Islet of Langerhans (tissue), 1 donor: ENCODE data around the gene DIS3L.
A peak's percentile ranks its signal among the peaks of the same experiment; 100 is the strongest.
"Not testable (repeated sequence)": the region's sequence is repeated elsewhere in the genome, so short reads cannot be mapped to it uniquely, and the experiment has no call there.

Experiments
- FAIRE-seq: peaks from one replicate; lab custom pipeline; 2011; peaks lifted over from hg19 to GRCh38; lab: Jason Lieb, UNC

The DIS3L gene

DNA sequence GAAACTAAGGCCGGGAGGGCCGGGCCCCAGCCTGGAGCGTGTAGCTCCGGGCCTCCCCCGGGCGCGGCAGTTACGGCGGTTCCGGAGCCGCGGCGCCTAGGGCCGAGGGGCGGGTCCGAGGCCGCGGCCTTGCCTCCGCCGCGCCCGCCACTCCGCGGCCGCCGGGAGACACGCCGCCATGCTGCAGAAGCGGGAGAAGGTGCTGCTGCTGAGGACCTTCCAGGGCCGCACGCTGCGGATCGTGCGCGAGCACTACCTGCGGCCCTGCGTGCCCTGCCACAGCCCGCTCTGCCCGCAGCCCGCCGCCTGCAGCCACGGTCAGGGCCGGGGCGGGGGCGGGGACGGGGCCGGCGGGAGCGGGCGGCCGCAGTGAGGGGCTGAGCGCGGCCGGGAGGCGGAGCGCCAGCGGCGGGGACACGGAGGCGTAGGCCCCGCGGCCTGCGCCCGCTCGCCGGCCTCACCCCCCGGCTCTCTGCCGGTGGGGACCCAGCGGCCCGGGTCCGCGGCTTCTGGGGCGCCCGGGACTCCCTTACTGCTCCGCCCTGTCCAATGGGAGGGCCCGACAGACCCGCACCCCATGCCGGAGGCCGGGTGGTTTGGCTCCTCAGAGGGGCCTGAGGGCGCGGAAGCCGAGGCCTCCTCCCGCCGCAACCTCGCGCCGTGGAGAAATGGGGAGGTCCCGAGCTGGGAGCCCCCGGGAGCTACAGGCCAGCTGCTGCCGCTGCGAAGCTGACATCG lies at the start of gene DIS3L:
TSS of gene DIS3L (plus strand) at position 150 of the 738 bp plus-strand sequence. CDS start at position 179, 29 bp downstream.
- no peak for FAIRE-seq

DNA sequence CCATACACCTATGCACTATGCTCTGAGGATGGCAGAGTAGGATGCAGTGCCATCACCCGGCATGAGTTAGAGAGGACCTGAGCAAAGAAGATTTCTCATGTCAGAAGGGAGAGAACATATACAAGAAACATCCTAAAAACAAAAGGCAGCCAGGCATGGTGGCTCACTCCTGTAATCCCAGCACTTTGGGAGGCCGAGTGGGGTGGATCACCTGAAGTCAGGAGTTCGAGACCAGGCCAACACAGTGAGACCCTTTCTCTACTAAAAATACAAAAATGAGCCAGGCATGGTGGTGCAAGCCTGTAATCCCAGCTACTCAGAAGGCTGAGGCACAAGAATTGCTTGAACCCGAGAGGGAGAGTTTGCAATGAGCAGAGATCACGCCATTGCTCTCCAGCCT lies 47.5 kb upstream of the DIS3L start:
- FAIRE-seq, result not testable (repeated sequence)

DNA sequence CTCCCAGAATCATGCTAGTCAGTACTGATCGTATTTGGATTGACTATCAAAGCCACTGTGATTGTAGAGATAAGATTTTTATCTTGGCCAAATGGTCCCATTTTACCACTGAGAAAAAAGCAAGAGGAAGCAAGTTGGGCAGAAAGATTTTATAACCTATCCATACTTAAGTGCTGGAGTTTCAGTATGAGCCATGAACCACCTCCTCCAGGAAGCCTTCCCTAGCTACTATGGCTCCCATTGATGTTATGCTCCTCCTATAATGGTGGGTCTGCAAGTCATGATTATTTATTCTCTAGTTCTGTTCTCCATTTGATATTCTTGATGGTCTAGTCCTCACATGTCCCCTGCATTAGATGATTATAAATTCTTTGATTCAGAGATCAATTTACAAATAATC lies 46.4 kb upstream of the DIS3L start:
- no peak for FAIRE-seq

DNA sequence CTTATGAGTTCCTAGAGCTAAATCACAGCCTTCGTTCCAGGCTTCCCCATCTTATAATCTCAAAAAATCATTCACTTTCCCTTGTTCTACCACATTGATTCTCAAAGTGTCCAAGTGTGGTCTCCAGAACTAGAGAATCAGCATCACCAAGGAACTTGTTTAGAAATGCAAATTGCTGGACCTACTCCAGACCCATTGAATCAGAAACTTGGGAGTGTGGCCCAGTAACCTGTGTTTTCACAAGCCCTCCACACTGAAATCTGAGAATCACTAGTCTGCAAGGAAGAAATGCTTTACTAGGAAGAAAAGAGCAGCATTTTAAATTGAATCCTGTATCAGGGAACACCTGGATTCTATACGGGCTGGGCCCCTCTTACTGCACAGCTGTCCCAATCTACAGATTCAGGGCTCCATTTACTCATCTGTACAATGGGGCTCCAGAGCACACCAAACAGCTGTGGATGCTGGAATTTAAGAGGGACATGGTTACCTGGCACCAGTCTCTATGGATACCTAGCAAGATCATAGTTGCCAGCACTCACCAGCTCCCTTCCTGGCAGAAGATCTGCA lies 43.7 kb upstream of the DIS3L start:
- no peak for FAIRE-seq

DNA sequence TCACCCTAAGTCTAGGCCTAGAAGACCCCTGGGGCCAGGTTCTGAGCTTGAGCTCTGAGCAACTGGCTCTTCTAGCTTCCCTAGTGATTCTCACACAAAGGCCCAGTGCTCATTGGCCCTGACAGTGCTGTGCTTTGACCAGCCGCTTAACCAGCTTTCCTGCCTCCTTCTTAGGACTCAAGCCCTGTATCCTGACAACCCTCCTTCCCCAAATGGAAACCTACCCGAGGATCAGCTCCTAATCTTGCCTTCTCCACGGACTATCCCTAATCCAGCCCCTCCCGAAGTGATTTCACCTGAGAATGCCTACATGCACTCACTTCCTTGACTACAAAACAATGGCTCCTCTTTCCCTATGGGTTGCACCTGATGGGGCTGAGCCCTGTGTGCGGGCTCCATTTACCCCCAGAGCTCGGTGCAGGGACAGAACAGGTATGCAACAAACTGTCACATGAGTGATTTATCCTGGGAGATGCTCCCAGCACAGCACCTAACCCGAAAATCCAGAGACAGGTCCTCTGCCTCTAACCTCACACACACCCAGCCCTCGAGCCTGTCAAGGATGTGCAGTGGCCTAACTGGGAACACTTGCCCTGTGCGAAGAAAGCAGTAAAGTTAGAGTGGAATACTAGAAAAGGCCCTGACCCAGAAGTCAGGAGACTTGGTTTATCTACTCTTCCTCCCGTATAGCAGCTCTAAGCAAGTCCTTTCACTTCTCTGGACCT lies 42.1 kb upstream of the DIS3L start:
- FAIRE-seq, result no peak

DNA sequence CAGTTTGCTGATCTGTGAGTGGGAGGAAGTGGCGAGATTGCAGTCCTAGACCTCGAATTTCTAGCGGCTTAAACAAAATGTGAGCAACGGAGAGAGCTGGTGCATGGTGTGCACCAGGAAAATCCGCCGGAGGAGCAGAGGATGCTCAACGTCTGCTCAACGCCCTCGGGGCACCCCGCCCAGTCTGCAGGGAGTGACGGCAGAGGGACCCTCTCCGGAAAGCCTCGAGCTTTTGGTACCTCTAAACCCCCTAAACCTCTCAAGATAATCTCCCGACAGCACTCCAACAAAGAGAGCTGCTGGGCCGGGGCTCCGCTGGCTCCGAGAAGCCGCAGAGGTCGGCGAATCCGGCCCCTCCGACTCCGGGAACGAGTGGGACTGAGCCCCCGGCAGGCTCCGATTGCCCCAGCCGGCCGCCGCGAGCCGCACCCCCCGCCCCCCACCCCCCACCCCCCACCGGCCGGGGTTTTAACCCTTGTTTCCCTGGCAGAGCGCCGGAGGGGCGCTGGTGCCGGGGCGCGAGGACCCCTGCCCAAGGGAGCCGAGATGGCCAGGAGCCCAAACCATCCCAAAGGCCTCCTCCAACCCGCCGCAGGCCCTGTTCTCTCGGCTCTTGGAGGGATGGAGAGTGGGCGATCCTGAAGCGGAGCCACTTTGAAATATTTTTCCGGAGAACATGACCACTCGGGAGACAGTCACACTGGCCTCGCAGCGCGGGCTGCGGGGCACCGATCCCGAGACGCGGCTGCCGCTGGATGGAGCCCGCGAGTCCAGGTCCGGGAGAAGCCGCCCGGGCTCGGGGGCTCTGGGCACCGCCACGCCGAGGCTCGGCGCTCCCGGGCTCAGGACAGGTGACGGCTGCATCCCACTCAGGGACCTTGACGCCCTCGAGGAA lies 41.3 kb upstream of the DIS3L start:
- FAIRE-seq, result no peak

DNA sequence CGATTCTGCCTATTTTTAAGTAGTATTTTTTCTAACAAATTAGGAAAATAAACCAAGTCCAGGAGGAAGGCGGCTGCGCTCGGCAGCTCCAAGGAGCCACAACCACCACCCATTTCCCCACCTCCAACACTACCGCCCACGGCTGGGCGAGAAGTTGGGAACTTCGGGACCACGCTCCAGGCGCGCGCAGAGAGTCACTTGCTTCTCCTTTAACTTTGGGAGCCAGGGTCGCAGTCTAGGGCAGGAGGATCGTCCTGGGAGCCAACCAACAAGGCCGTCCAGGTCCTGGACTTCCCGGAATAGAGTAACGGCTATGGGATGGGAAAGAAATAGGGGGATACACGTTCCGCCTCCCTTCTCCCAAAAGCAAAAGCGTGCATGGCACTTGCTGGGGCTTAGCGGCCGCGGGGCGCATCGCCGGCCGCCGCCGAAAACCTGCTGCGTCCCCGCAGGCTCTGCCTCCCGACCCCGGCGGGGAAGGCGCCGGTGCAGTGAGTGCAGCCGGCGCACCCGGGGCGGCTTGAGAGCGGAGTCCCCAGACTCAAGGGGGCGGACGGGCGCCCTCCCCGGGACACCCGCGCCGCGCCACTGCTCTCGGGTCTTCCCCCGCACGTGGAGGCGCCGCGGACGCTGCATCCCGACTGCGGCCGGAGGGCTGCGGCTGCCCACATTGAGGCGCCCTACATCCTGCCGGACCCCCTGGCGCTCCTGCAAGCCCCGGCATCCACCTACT lies 40.5 kb upstream of the DIS3L start:
- no peak for FAIRE-seq

DNA sequence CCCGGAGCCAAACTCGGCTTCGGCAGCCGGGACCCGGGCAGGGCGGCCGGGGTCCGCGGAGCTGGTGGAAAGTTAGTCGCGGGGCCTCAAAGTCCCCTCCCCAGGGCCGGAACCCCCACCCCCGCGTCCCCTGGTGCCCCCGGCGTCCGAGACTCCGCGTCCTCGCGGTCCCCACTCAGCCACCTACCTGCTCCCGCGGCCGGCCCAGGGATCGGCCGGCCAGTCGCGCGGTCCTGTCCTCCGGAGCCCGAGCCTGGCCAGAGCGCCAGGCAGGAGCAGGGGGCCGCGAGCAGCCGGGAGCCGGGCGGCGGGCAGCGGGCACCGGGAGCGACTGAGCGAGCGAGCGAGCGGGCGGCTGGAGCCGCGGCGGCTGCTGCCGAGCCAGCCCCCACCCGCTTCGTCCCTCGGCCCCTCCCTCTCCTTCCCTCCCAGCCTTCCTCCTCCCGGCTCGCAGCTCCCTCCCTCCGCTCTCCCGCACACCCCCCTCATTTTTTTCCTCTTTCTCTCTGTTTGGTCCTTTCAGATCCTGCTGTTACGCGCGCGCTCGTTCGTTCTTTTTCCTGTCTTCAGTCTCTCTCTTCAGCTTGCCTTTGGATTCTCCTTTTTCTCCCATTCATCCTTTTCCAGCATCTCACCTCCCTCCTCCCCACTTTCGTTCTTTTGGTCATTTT lies 39.8 kb upstream of the DIS3L start, which contains the start of gene MEGF11:
TSS of gene MEGF11 (minus strand) at position 333 of the 671 bp plus-strand sequence. CDS start 125,347 bp downstream, outside the sequence.
- FAIRE-seq, result no peak

DNA sequence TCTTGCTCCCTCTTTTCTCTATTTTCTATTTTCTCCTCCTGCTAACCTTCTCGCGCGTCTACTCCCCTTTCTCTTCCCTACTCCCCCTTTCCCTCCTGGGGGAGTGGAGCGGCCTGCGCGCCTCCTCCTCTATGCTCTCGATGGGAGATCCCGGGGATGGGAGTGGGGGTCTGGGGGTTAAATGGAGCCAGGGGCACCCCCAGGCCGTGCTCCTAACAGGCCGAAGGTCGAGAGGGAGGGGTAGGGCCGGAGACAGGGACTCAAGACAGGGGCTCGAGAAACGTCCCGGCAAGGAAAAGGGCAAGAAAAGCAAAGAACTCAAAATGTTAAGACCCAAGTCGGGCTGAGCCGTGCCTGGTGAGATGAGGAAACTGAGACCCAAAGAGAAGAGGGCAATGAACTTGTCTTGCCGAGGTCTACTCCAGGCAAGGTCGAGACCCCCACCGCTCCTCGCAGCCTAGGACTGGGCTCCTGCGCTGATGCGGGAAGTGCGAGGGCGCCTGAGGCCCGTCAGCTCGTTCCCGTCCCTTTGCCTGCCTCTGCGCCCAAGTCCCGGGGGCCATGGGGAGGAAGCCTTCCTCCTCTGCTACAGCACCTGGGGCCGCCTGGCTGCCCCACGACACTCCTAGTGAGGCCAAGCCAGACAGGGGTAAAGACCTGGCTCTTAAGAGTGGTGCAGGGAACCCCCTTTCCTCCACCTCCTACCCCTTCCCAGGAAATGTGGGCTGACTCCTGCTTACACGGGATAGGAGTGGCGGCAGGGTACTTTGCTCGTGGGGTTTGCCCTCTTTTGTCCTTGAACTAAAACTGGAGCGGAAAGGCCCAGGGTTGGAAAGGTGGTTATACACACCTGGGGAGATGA lies 39.0 kb upstream of the DIS3L start:
- no peak for FAIRE-seq

DNA sequence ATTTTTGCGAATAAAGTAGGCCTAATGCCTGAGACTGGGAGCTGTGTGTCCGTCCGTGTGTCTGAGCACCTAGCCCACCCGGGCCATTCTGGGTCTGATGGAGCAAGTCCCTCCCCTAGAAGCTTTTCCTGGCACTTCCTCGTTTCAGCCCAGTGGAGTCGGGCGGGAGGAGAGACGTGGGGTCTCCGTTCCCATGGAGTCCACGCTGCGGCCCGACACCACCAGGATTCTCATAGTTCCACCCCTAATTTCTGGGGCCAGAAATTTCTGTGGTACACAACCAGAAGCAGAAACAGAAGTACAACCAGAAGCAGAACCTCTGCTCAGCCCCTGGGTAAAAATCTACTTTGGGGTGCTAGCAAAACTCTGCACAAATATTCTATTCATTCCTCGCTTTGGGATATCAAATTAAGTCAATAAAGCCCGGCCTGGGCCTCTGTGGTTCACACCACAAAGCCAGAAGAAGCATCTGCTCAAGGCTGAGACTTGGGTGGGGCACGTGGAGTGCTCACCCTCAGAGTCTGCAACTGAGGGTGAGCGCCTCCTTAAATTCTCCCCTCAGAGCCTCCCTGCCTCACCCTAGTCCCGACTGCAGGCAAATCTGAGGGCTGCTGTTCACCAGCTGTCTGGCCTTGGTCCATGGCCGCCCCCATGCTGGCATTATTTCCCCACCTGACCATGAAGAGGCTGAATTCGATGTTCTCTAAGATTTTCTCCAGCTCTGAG lies 38.3 kb upstream of the DIS3L start:
- FAIRE-seq, result no peak

DNA sequence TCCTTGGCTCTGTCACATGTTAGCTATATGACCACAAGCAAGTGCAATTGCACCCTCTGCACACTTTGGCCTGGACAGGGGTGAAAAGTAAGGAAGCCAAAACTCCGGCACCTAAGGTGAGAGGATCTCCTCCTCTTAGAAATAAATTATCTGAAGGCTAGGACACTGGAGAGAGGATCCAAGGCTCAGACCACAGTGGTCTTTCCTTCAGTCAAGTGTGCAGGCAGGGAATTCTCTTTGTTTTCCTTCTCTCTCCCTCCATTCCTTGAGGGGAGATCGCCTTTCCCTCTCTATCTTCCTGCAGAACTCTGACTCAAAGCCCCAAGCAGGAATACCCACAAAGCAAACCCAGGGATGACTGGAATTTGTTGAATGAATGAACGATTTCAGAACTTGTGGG lies 36.7 kb upstream of the DIS3L start:
- no peak for FAIRE-seq

DNA sequence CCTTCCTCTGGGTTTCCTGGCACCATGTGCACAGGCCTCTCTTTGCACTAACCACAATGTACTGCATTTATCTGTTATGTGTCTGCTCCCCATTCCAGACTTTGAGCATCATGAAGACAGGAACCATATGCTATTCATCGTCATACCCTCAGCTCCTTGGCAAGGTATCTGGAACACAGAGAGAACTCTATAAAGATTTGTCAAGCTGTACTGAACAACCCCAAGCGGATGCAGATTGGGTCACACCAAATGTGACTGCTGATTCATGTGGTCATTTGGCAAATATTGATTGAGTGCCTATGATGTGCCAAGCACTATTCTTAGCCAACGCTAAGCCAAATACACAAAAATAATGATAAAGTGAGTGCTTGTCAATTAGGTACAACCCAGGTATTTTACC lies 32.3 kb upstream of the DIS3L start:
- peak; percentile 73 for FAIRE-seq

DNA sequence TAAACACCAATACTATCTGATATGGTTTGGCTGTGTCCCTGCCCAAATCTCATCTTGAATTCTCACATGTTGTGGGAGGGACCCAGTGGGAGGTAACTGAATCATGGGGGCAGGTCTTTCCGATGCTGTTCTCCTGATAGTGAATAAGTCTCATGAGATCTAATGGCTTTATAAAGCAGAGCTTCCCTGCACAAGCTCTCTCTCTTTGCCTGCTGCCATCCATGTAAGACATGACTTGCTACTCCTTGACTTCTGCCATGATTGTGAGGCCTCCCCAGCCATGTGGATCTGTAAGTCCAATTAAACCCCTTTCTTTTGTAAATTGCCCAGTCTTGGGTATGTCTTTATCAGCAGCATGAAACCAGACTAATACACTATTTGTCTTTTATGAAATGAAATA lies 30.5 kb upstream of the DIS3L start:
- FAIRE-seq, result not testable (repeated sequence)

DNA sequence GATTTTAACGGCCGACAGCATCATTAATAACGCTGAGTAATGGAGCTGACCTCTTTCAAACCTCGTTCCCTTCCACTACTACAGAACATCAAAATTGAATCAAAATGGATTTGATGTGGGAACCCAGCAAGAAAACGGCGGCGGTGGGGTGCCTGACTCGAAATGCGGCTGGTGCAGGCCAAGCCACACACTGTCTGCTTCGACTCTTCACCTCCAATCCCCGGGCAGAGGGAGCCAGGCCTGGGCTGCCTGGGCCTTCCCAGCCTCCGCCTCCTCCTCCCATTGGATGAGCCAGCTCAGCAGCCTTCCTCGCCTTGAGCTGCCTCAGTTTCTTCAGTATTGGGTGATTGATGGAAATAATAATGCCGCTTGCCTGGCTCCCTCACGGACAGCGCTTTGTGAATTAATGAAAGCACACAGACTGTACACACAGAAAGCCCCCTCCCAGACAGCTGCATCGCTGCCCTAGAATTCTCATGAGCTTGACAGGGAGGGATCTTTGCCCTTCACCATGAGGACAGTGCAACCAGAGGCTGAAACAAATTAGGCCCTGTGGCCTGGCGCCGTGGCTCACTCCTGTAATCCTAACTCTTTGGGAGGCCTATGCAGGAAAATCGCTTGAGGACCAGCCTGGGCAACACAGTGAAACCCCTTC lies 28.4 kb upstream of the DIS3L start:
- no peak for FAIRE-seq

DNA sequence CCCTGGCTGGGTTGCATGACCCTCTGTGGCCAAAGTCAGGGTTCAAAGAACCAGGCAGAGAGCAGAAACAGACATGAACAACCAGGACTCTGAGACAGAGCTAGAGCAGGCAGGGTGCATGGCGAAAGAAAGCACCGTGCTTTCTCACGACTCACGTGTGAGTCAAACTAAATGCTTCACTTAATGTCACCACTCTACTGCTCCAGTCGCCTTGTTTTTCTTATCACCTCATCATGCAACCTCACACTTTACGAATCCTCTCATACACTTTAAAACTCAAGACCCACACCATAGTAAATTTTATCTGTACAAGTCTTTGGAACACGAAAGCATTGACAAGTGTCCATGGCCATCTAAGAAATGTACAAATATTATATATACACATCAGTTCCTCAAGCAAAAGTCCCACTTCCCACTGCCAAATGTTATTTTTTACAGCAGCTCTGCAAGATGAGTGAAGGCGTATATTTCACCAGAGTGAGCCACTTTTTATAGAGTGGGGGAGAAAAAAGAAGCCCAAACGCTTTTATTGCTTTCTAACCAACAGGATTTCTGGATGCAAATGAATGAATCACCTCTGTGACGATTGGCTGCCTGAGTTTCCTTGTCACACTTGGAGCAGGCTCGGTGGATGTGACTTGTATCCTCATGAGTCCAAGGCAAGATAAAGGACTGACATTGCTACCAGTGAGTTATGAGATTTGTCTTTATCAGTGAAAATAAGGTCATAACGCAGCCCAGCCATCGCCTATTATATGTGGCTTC lies 23.9 kb upstream of the DIS3L start:
- FAIRE-seq, result no peak

DNA sequence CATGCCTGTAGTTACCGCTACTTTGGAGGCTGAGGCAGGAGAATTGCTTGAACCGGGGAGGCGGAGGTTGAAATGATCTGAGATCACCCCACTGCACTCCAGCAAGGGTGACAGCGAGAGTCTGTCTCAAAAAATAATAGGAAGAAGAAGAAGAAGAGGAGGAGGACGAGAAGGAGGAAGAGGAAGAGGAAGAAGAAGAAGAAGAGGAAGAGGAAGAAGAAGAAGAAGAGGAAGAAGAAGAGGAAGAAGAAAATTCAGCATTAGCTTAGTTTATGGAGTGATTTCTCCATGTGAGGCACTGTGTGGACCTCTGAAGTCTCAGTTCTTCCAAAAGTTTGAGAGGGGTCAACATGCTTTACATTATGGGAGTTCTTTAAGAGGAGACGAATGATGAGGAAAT lies 22.4 kb upstream of the DIS3L start:
- FAIRE-seq, result no peak

DNA sequence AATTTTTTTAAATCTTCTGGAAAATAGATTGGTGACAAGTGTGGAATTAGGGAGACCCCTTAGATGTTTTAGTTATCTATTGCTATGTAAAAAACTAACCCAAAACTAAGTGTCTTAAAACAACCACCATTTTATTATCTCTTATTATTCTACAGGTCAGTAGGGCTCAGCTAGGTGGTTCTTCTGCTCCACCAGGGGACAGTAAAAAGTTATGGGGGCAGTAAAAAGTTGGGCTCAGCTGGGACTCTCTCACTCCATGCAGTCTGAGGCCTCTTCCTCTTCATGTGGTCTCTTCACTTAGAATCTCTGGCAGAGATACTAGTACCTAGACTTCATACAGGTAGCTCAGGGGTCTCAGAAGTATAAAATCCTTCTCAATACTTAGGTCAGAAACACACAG lies 18.0 kb upstream of the DIS3L start:
- FAIRE-seq, result no peak

DNA sequence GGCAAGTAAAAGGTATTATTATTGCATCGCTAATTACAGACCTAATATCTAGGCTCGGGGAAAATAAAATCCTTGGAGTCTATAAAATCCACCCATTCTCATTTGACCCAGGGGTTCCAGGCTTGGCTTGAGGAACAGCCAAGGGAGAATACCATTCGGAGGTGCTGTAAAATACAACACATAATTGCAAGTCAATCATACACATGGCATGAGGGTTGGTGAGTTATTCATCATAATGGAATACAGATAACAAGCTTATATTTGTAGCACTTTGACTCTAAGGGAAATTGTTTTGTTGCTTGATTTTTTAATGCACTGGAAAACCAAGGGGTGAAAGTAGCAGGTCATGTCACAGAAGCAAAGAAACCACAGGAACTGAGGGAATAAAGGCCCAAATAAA lies 16.8 kb upstream of the DIS3L start:
- FAIRE-seq, result no peak
